ENCODE results near the gene ST8SIA1. TPM values are rescaled to one million over a fixed set of nuclear protein-coding genes. Genes with fewer than 3 reads are reported as not detected.

ST8SIA1 gene
- total and polyA plus RNA-seq, 2 of the 8 experiments (the other 6 are each of a cell fraction or from before 2014, with no cell fraction given) = 1.9 to 4.4 TPM

GRCh38 chr12:22256041-22256441 lies 78.5 kb downstream of the ST8SIA1 start:
- DNase-seq (ENCODE audit: low read depth in 1 of 2, low spot score in 2 of 2) (no peak), FAIRE-seq (peak; percentile 55)
- H3K9ac ChIP-seq (replicated peaks in 1 of 4; ENCODE audit: extremely low read depth in 1 of 4, low read depth in 3 of 4, low read length in 3 of 4) = no peak overlapping the region; a peak in 2 of 7 replicates
- 85% methylated on average over 7 of the region's 7 CpGs; no CpG with 5 or more reads in 1 of the 2 experiments for WGBS, 2 experiments (ENCODE audit: extremely low coverage in 1 of 2, insufficient coverage in 1 of 2, insufficient read length in 1 of 2, insufficient replicate concordance in 2 of 2, low coverage in 1 of 2, low lambda C conversion rate in 2 of 2, missing lambda C conversion rate in 1 of 2)
- H3K27me3 ChIP-seq (replicated peaks in 1 of 4; ENCODE audit: control insufficient read depth in 3 of 4, extremely low read depth in 1 of 4, insufficient read depth in 3 of 4, low read length in 3 of 4) = no peaks in the 10 kb centered on the region
- H4K5ac ChIP-seq (ENCODE audit: insufficient read length, low read depth, low read length) = no peak overlapping the region
- no peaks in the 10 kb centered on the region for H4K20me1 ChIP-seq (replicated peaks in 1 of 2; ENCODE audit: control insufficient read depth in 1 of 2, insufficient read depth in 2 of 2, low read length in 2 of 2)
- H3K9me3 ChIP-seq (ENCODE audit: insufficient read depth in 2 of 2, low read depth in 1 of 2, low read length in 1 of 2) = no peaks in the 10 kb centered on the region
- POLR2A ChIA-PET (ENCODE audit: partially characterized antibody) = no interaction called here
- CTCF ChIA-PET (ENCODE audit: partially characterized antibody) = interaction anchor here (1.1 to 1.2 kb wide), 3 partner anchors 24 to 155 kb away, joined by 3 to 4 read pairs (median 3); no protein-coding TSS in a partner anchor
- H3K79me2 ChIP-seq (ENCODE audit: control insufficient read depth in 1 of 2, insufficient read depth in 2 of 2, low read length in 2 of 2) = no peaks in the 10 kb centered on the region
- no peak for TF ChIP-seq ASH2L (IDR thresholded peaks at IDR 0.05; ENCODE audit: low read length)
- TF ChIP-seq RAD21 (IDR thresholded peaks at IDR 0.05 in 1 of 2, conservative IDR thresholded peaks at IDR 0.05 in 1 of 2; ENCODE audit: low read depth in 2 of 2, low read length in 2 of 2) = no peak
- TF ChIP-seq SP2 (IDR thresholded peaks at IDR 0.05; ENCODE audit: low read length) = no peak
- no peak for TF ChIP-seq HDAC2 (IDR thresholded peaks at IDR 0.05; ENCODE audit: borderline replicate concordance in 1 of 2, low read depth in 2 of 2, low read length in 2 of 2)
- no peak for TF ChIP-seq RNF2 (IDR thresholded peaks at IDR 0.05; ENCODE audit: borderline replicate concordance, low read depth, low read length, missing control alignments, poor library complexity, severe bottlenecking)
- TF ChIP-seq CBX8 (IDR thresholded peaks at IDR 0.05; ENCODE audit: borderline replicate concordance, low read depth, low read length) = no peak
- no peak for TF ChIP-seq YY1 (IDR thresholded peaks at IDR 0.05; ENCODE audit: low read depth, low read length)
- no peak for TF ChIP-seq KDM1A (IDR thresholded peaks at IDR 0.05; ENCODE audit: borderline replicate concordance, low read length)
- TF ChIP-seq GABPA (IDR thresholded peaks at IDR 0.05; ENCODE audit: borderline replicate concordance, insufficient read depth, low read length) = no peak
- TF ChIP-seq SIX5 (IDR thresholded peaks at IDR 0.05; ENCODE audit: low read depth, low read length) = no peak
- TF ChIP-seq TBP (IDR thresholded peaks at IDR 0.05; ENCODE audit: low read depth, low read length) = no peak
- no peak overlapping the region for H4K8ac ChIP-seq (ENCODE audit: extremely low read depth, insufficient read depth, low read length)
- no peak overlapping the region for H3K14ac ChIP-seq (ENCODE audit: insufficient read length)
- no peak overlapping the region for H3K23ac ChIP-seq (ENCODE audit: insufficient read length)
- no peak overlapping the region for H3K56ac ChIP-seq (replicated peaks; ENCODE audit: insufficient read length, low read depth, low read length)
- H2BK15ac ChIP-seq (ENCODE audit: low read length) = no peak overlapping the region
- H3K79me1 ChIP-seq (ENCODE audit: low read depth, low read length) = no peaks in the 10 kb centered on the region
- H3K4me2 ChIP-seq (ENCODE audit: insufficient read depth in 1 of 2, low read depth in 2 of 2, low read length in 2 of 2) = peak overlapping the region in 1 of 2 experiments; percentile 35; a peak in 1 of 4 replicates
- no peak overlapping the region for H3K18ac ChIP-seq (ENCODE audit: extremely low read depth, low read length)
- H4K91ac ChIP-seq (replicated peaks; ENCODE audit: insufficient read length, low read length) = no peak overlapping the region
- no peak overlapping the region for H2AFZ ChIP-seq (ENCODE audit: low read length)
- no peak overlapping the region for H2BK5ac ChIP-seq (ENCODE audit: low read depth, low read length)
- H3K23me2 ChIP-seq (ENCODE audit: low read depth, low read length) = no peaks in the 10 kb centered on the region
- H2BK20ac ChIP-seq (ENCODE audit: low read length) = no peak overlapping the region
- H3K27ac ChIP-seq (ENCODE audit: low read depth, low read length) = no peak overlapping the region
- no peak overlapping the region for H2BK120ac ChIP-seq (replicated peaks; ENCODE audit: low read depth, low read length)
- no peaks in the 10 kb centered on the region for H3K36me3 ChIP-seq (ENCODE audit: control insufficient read depth in 2 of 4, insufficient read depth in 4 of 4, low read length in 3 of 4)
- H2BK12ac ChIP-seq (ENCODE audit: low read depth, low read length) = no peak overlapping the region
- H3K4ac ChIP-seq (replicated peaks; ENCODE audit: insufficient read length, low read depth, low read length) = no peak overlapping the region
- peaks cover 0 to 6% (median 2%) of the 10 kb centered on the region in 4 experiments; a peak in 2 of 7 replicates for H3K4me1 ChIP-seq (replicated peaks in 1 of 4; ENCODE audit: control insufficient read depth in 3 of 4, insufficient read depth in 4 of 4, low read length in 3 of 4)
- no peak overlapping the region for H3K4me3 ChIP-seq (ENCODE audit: extremely low read depth in 1 of 4, insufficient read depth in 2 of 4, low read depth in 3 of 4, low read length in 4 of 4)
- no peak overlapping the region for H2AK5ac ChIP-seq (ENCODE audit: low read depth, low read length)
